Measurements from ENCODE around the gene ATP1A2.

GRCh38 chr1:160066829-160067745 is 48.5 kb upstream of the ATP1A2 start:
- TF ChIP-seq CTCF (tag by site-specific recombination; IDR thresholded peaks at IDR 0.05) (no peak), PBX3 (CRISPR knock-in tag; IDR thresholded peaks at IDR 0.05) (no peak), ZNF248 (tag by site-specific recombination; IDR thresholded peaks at IDR 0.05) (no peak)

Data from HEK293 (cell line).